Measurements from ENCODE around the gene NFKBIE.
A peak's percentile ranks its signal among the peaks of the same experiment; 100 is the strongest.

NFKBIE gene

GRCh38 chr6:44250718-44251123 lies 14.6 kb downstream of the NFKBIE start:
- H4K20me1 ChIP-seq (ENCODE audit: insufficient read depth), result peaks cover 65% of the 10 kb centered on the region
- peaks cover 60% of the 10 kb centered on the region for H3K36me3 ChIP-seq (ENCODE audit: insufficient read depth)
- peak overlapping the region; percentile 12; the same call in 1 of the 2 replicates for H3K27ac ChIP-seq
- TF ChIP-seq CTCF (conservative IDR thresholded peaks at IDR 0.05; ENCODE audit: low read depth, low read length), result no peak
- H3K4me2 ChIP-seq, result peak overlapping the region; percentile 99; the same call in 1 of the 2 replicates
- peaks cover 65% of the 10 kb centered on the region for H3K79me2 ChIP-seq (ENCODE audit: insufficient read depth, low read depth)
- H3K27me3 ChIP-seq (ENCODE audit: insufficient read depth, low read depth), result no peaks in the 10 kb centered on the region
- H3K4me1 ChIP-seq (ENCODE audit: low read depth, poor library complexity, severe bottlenecking), result peaks cover 72% of the 10 kb centered on the region
- H2AFZ ChIP-seq (ENCODE audit: low read depth), result no peak overlapping the region
- no peak overlapping the region for H3K4me3 ChIP-seq (IDR thresholded peaks at IDR 0.05; ENCODE audit: insufficient read depth, low read depth, low read length)
- H3K9ac ChIP-seq, result no peak overlapping the region; the same call in 1 of the 2 replicates

- H3K4me3 ChIP-seq (IDR thresholded peaks at IDR 0.05; ENCODE audit: insufficient read depth, low read depth, low read length), result no peak overlapping the region
- H4K20me1 ChIP-seq (ENCODE audit: insufficient read depth), result peaks cover 65% of the 10 kb centered on the region
- H3K36me3 ChIP-seq (ENCODE audit: insufficient read depth), result peaks cover 60% of the 10 kb centered on the region
- peaks cover 65% of the 10 kb centered on the region for H3K79me2 ChIP-seq (ENCODE audit: insufficient read depth, low read depth)
- H3K9ac ChIP-seq, result no peak overlapping the region; the same call in 1 of the 2 replicates
- no peak overlapping the region for H2AFZ ChIP-seq (ENCODE audit: low read depth)
- no peaks in the 10 kb centered on the region for H3K27me3 ChIP-seq (ENCODE audit: insufficient read depth, low read depth)
- H3K4me2 ChIP-seq, result peak overlapping the region; percentile 99
- peak overlapping the region; percentile 12; the same call in 1 of the 2 replicates for H3K27ac ChIP-seq
- no peak for TF ChIP-seq CTCF (conservative IDR thresholded peaks at IDR 0.05; ENCODE audit: low read depth, low read length)
- H3K4me1 ChIP-seq (ENCODE audit: low read depth, poor library complexity, severe bottlenecking), result peaks cover 74% of the 10 kb centered on the region
These were observed 15.2 kb downstream of the NFKBIE start for GRCh38 chr6:44250067-44250717.

- peak overlapping the region; percentile 99 for H3K4me2 ChIP-seq
- H3K36me3 ChIP-seq (ENCODE audit: insufficient read depth), result peaks cover 57% of the 10 kb centered on the region
- no peak for TF ChIP-seq CTCF (conservative IDR thresholded peaks at IDR 0.05; ENCODE audit: low read depth, low read length)
- peaks cover 63% of the 10 kb centered on the region for H4K20me1 ChIP-seq (ENCODE audit: insufficient read depth)
- H3K79me2 ChIP-seq (ENCODE audit: insufficient read depth, low read depth), result peaks cover 65% of the 10 kb centered on the region
- H3K27me3 ChIP-seq (ENCODE audit: insufficient read depth, low read depth), result no peaks in the 10 kb centered on the region
- H2AFZ ChIP-seq (ENCODE audit: low read depth), result no peak overlapping the region
- H3K4me1 ChIP-seq (ENCODE audit: low read depth, poor library complexity, severe bottlenecking), result peaks cover 69% of the 10 kb centered on the region
- H3K4me3 ChIP-seq (IDR thresholded peaks at IDR 0.05; ENCODE audit: insufficient read depth, low read depth, low read length), result no peak overlapping the region
- peak overlapping the region; percentile 98 for H3K9ac ChIP-seq
- peak overlapping the region; percentile 91; the same call in 1 of the 2 replicates for H3K27ac ChIP-seq
These were observed 16.1 kb downstream of the NFKBIE start for GRCh38 chr6:44249082-44249748.

GRCh38 chr6:44248579-44248978 lies 16.8 kb downstream of the NFKBIE start:
- peak overlapping the region; percentile 99 for H3K4me2 ChIP-seq
- no peak for TF ChIP-seq CTCF (conservative IDR thresholded peaks at IDR 0.05; ENCODE audit: low read depth, low read length)
- H2AFZ ChIP-seq (ENCODE audit: low read depth), result no peak overlapping the region
- H4K20me1 ChIP-seq (ENCODE audit: insufficient read depth), result peaks cover 59% of the 10 kb centered on the region
- H3K4me3 ChIP-seq (IDR thresholded peaks at IDR 0.05; ENCODE audit: insufficient read depth, low read depth, low read length), result no peak overlapping the region
- H3K4me1 ChIP-seq (ENCODE audit: low read depth, poor library complexity, severe bottlenecking), result peaks cover 63% of the 10 kb centered on the region
- H3K36me3 ChIP-seq (ENCODE audit: insufficient read depth), result peaks cover 51% of the 10 kb centered on the region; the same call in 1 of the 2 replicates
- no peaks in the 10 kb centered on the region for H3K27me3 ChIP-seq (ENCODE audit: insufficient read depth, low read depth)
- peak overlapping the region; percentile 91 for H3K27ac ChIP-seq
- peaks cover 65% of the 10 kb centered on the region for H3K79me2 ChIP-seq (ENCODE audit: insufficient read depth, low read depth)
- H3K9ac ChIP-seq, result peak overlapping the region; percentile 98
